Brain microvascular endothelial cell (primary cell): ENCODE data around the gene GRM4.

Experiments
- DNase-seq: peaks from one replicate; pipeline ENCODE4 v3.0.0-alpha.2; 2020
- H3K27ac ChIP-seq: fragments of 250-450 bp; sonication (Bioruptor Pico); 2 replicates; pipeline ENCODE4 v1.5.1; 2020; ENCODE audit warnings: mild to moderate bottlenecking, moderate library complexity
- H3K27me3 ChIP-seq: fragments of 250-450 bp; sonication (Bioruptor Pico); replicated peaks from 2 replicates; pipeline ENCODE4 v1.5.1; 2020; ENCODE audit warnings: mild to moderate bottlenecking
- H3K36me3 ChIP-seq: fragments of 250-450 bp; sonication (Bioruptor Pico); replicated peaks from 2 replicates; pipeline ENCODE4 v1.5.1; 2020; ENCODE audit warnings: mild to moderate bottlenecking
- H3K4me3 ChIP-seq: 2 replicates; pipeline ENCODE4 v1.5.1; 2011; ENCODE audit warnings: low read depth, mild to moderate bottlenecking, control low read depth, low read length, moderate library complexity
- CTCF ChIP-seq: IDR thresholded peaks from 2 replicates; pipeline ENCODE4 v1.5.1; 2011; ENCODE audit warnings: low read depth, mild to moderate bottlenecking, moderate library complexity, low read length, control low read depth, inconsistent platforms; ENCODE audit errors: missing control alignments
- in situ Hi-C: cut with HindIII; loops from 2 replicates; pipeline ENCODE4 v1.10.0; 2017; ENCODE audit warnings: low sequenced_read_pairs, low pct_ligation_motif_present

Gene GRM4

GRCh38 chr6:34161857-34162515, 16.1 kb upstream of the GRM4 start:
- no peaks in the 10 kb centered on the region for H3K36me3 ChIP-seq
- no peak overlapping the region for H3K4me3 ChIP-seq
- in situ Hi-C loops: no loop called here
- TF ChIP-seq CTCF: no peak
- no peaks in the 10 kb centered on the region for H3K27me3 ChIP-seq
- no peak for DNase-seq
- no peak overlapping the region for H3K27ac ChIP-seq

- no peak for TF ChIP-seq CTCF
- H3K36me3 ChIP-seq: no peaks in the 10 kb centered on the region
- H3K4me3 ChIP-seq: no peak overlapping the region
- in situ Hi-C loops: no loop called here
- no peak overlapping the region for H3K27ac ChIP-seq
- H3K27me3 ChIP-seq: peaks cover 3% of the 10 kb centered on the region
- DNase-seq: no peak
Observed at GRCh38 chr6:34159844-34160243, 14.0 kb upstream of the GRM4 start.

GRCh38 chr6:34158876-34159275, 13.0 kb upstream of the GRM4 start:
- no peak overlapping the region for H3K4me3 ChIP-seq
- no peaks in the 10 kb centered on the region for H3K36me3 ChIP-seq
- TF ChIP-seq CTCF: no peak
- DNase-seq: no peak
- in situ Hi-C loops: no loop called here
- H3K27ac ChIP-seq: no peak overlapping the region
- H3K27me3 ChIP-seq: peaks cover 7% of the 10 kb centered on the region

- in situ Hi-C loops: no loop called here
- H3K27ac ChIP-seq: no peak overlapping the region
- peaks cover 14% of the 10 kb centered on the region for H3K27me3 ChIP-seq
- TF ChIP-seq CTCF: no peak
- no peak for DNase-seq
- no peak overlapping the region for H3K4me3 ChIP-seq
- H3K36me3 ChIP-seq: no peaks in the 10 kb centered on the region
Observed at GRCh38 chr6:34157851-34158250, 12.0 kb upstream of the GRM4 start.

- Histone ChIP-seq H3K4me3 (no peak overlapping the region), H3K36me3 (no peaks in the 10 kb centered on the region), H3K27ac (no peak overlapping the region), H3K27me3 (peaks cover 15% of the 10 kb centered on the region)
- in situ Hi-C loops: no loop called here
- TF ChIP-seq CTCF: no peak
- no peak for DNase-seq
Observed at GRCh38 chr6:34157236-34157830, 11.4 kb upstream of the GRM4 start.
